Mammary epithelial cell (primary cell): ENCODE data around the gene S100A7A.

Experiments used
- EZH2 ChIP-seq: IDR thresholded peaks from 2 replicates; pipeline ENCODE4 v1.6.1; 2012; ENCODE audit warnings: low read length, inconsistent platforms, borderline replicate concordance
- TF ChIP-seq, protein P1 (sequence below), 2 donors: IDR thresholded peaks in 1 of 2; conservative IDR thresholded peaks in 1 of 2; 2 replicates each; pipeline ENCODE4 v1.5.1; 2011 to 2012; ENCODE audit warnings: inconsistent platforms in 2 of 2, low read length in 2 of 2, mild to moderate bottlenecking in 2 of 2, control low read depth in 1 of 2, low read depth in 1 of 2; ENCODE audit not compliant: insufficient read depth in 1 of 2; ENCODE audit errors: extremely low read depth in 1 of 2

DNA sequence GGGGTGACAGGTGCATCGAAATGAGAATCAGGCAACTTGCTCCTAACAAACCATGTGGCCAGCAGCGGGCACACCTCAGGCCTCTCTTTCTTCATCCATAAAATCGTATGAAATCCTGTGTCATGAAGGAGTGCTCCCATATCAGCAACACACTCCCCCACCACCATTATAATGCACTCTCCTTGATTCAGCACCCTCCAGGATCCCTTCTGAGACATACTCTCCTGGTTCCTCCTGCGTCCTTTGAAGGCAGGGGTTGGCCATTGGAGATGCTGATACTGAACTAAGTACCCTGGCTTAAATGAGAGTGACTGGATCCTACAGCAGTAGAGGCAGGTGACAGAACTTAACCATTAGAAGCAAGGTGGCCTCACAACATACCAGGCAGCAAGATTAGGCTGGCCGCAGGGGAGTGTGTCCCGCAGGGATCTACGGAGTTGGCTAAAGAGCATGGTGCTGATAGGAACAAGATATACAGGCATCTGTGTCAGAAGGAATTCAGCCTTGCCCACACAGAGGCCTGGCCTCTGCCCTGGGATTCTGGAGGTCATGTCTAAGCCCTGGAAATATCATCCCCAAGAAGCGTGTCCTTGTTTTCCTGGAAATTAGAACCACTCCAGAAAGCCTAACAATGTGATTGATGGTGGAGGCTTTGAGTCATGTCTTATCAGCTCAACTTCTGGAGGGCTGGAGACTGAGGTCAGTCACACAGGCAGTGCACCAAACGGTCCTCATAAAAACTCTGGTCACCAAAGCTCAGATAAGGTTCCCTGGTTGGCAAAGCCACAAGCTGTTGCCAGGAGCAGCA is 16.8 kb downstream of the S100A7A start:
- TF ChIP-seq, protein P1, sequence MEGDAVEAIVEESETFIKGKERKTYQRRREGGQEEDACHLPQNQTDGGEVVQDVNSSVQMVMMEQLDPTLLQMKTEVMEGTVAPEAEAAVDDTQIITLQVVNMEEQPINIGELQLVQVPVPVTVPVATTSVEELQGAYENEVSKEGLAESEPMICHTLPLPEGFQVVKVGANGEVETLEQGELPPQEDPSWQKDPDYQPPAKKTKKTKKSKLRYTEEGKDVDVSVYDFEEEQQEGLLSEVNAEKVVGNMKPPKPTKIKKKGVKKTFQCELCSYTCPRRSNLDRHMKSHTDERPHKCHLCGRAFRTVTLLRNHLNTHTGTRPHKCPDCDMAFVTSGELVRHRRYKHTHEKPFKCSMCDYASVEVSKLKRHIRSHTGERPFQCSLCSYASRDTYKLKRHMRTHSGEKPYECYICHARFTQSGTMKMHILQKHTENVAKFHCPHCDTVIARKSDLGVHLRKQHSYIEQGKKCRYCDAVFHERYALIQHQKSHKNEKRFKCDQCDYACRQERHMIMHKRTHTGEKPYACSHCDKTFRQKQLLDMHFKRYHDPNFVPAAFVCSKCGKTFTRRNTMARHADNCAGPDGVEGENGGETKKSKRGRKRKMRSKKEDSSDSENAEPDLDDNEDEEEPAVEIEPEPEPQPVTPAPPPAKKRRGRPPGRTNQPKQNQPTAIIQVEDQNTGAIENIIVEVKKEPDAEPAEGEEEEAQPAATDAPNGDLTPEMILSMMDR (conservative IDR thresholded peaks at IDR 0.05 in 1 of 2, IDR thresholded peaks at IDR 0.05 in 1 of 2; ENCODE audit: extremely low read depth in 1 of 2, insufficient read depth in 1 of 2, low read depth in 1 of 2, low read length in 2 of 2): no peak
- TF ChIP-seq EZH2: no peak
